CD4-positive, alpha-beta T cell treated with Interleukin-2 at 100 ng/mL for 4 hours (primary cell): ENCODE measurements around the gene AMPD1.
A peak's percentile ranks its signal among the peaks of the same experiment; 100 is the strongest.

ENCODE experiments used
- DNase-seq: peaks from one replicate; pipeline ENCODE4 v3.0.0-alpha.2; 2020; ENCODE audit warnings: low spot score

The AMPD1 gene

GRCh38 chr1:114695430-114696058 lies at the start of gene AMPD1:
TSS of gene AMPD1 (minus strand) at chr1:114695546. CDS start at chr1:114695471, 75 bp downstream.
- no peak for DNase-seq

DNA sequence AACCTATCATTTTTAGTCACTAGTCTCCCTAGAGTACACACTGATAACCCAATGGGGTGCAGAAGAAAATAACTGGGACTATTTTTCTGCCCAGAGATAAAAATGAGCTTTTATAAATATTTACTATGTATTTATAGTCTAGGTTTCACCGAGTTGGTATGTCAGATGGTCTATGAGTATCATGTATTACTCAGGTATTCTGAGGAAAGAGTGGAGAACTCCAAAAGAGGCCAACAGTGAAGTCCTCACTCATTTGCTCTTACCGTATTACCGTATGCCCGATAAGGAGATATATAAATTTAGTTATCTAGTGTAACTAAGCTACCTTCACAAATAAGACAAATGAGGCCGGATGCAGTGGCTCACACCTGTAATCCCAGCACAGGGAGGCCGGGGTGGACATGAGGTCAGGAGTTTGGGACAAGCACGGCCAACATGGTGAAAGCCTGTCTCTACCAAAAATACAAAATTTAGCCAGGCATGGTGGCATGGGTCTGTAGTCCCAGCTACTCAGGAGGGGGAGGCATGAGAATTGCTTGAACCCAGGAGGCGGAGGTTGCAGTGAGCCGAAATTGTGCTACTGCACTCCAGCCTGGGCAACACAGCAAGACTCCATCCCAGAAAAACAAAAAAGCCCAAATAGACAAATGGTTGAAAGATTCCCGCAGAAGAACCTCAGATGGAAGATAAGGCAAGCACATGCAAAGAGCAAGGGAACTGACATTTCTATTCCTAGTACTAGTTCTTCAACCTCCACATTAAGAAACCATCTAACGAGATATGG lies 46.8 kb upstream of the AMPD1 start:
- no peak for DNase-seq

- no peak for DNase-seq
These were observed 45.0 kb upstream of the AMPD1 start for GRCh38 chr1:114740331-114740730.

DNA sequence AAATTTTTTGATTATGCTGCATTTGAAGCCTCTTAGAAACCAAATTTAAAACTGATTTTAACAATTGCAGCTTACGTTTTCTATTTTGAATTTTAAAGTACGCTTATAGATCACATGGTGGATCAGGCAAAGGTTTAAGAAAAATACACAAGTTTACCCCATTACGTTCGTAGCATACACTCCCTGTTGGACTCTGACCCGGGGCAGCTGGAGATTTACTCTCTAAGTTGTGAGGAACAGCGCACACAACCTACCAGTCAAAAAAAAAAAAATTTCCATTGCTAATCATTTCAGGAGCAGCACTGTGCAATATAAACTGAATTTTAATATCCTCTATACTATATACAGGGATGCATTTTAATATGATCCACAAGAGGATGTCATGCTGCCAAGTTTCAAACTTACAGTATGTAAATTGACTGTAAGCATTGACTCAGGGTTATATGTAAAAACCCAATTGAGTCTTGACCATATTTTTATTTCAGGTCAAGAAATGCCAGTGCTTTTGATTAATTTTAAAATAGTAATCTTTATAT lies 42.0 kb upstream of the AMPD1 start:
- no peak for DNase-seq

GRCh38 chr1:114735479-114735878 lies 40.1 kb upstream of the AMPD1 start:
- DNase-seq, result no peak

DNA sequence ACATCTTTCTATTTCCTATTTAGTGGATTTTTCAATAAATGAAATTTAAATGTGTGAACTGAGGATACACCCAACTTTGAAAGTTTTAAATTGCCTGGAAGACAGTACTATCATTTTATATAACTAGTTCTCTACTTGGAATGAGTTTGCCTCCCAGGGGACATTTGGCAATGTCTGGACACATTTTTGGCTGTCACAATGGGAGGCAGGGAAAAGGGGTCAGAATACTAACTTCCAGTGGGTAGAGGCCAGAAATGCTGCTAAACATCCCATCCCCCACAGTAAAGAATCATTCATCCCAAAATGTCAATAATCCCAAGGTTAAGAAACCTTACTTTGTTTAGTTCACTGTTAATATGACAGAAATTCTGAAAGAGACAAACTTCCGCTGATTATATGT lies 34.4 kb upstream of the AMPD1 start:
- no peak for DNase-seq

DNA sequence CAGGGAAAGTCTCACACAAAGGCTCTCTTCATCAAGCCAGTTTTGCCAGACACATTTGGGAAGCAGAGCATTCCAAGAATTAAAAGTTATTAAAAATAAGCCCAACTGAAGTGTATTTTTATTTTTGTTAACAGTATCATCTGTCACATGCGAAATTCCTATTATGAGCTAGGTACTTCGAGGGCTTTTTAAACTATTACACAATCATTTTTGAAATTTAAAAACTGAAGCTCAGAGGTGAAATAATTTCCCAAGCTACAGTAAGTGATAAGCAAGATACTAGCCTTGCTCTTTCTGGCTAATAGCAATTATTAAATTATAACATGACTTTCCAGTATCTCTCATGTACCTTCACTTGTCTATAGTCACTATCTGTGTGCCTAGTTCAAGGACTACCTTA lies 33.2 kb upstream of the AMPD1 start:
- no peak for DNase-seq

GRCh38 chr1:114725230-114725629 lies 29.9 kb upstream of the AMPD1 start:
- DNase-seq, result no peak

DNA sequence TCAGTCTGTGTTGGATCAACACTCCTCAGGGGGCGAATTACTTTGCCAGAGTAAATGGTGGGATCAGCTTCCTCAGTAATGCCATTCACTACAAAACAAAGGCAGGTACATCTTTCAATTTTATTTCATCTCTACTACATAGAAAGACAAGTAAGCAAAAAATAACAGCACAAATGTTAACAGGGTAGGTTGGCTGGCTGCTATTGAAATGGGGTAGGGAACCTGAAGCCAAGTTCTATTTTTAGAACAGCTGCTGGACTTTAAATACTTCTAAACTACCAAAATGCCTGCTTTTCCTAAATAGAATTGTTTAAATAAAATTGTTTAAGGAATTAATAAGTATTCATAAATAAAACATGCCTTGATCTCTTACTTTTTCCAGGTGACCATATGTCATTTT lies 28.6 kb upstream of the AMPD1 start:
- DNase-seq, result no peak

DNA sequence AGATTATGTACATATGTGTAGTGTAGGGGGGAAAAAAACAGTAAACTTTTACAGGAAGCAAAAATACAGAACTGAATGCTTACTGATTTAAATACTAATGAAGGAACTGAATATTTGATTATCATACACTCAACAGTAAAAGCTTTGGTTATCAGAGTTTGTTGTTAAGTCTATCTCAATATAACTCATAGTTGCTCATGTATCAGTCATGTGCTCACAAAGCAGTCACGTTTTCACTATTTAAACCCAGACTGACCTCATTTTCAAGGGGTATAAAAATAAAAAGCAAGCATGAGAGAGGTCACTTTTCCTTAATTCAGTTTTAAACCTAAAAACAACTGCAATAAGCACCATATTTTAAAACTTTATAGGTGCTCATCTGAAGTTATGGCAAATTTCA lies 28.1 kb upstream of the AMPD1 start:
- no peak for DNase-seq

GRCh38 chr1:114720492-114720891 lies 25.1 kb upstream of the AMPD1 start:
- DNase-seq, result no peak

DNA sequence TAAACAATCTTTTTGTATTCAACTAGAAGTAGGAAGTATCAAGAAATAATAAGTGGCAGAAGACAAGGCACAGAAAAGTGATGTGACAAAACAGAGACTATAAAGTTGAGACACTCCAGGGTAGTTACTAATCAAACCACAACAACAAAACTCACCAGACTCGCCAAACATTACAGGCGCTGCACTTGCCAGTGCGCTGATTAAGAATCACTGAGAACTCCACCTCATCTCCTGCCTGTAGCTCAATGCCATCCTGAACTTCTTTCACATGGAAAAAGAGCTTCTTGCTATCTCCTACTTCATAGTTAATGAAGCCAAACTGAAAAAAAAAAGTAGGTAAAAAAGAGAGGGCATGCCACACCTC lies 24.1 kb upstream of the AMPD1 start:
- DNase-seq, result no peak

DNA sequence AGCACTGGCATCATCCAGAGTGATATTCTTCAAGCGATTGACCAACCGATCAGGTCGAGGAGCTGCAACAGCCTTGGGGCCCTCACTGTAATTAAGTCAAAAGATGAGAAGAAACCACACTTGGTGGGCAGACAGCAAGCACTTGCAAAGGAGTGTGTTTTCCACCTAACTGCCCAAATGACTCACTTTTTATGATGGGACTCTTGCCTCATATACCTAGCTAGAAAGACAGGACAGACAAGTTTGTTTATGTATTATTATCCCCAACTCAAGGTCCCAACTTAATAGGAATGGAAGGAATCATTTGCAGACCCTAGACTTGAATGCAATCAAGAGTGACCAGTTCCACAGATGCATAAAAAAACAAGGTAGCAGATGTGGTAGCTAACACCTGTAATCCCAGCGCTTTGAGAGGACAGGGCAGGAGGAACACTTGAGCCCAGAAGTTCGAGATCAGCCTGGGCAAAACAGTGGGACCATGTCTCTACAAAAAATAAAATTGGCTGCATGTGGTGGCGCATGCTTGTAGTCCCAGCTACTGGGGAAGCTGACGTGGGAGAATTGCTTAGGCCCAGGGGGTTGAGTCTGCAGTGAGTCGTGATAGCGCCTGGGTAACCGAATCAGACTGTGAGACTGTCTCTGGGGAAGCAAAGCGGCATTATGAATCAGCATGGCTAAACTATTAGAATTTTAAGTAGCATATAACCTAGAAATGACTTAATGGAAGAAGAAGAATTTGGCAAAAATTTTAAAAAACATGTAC lies 23.5 kb upstream of the AMPD1 start:
- DNase-seq, result no peak

DNA sequence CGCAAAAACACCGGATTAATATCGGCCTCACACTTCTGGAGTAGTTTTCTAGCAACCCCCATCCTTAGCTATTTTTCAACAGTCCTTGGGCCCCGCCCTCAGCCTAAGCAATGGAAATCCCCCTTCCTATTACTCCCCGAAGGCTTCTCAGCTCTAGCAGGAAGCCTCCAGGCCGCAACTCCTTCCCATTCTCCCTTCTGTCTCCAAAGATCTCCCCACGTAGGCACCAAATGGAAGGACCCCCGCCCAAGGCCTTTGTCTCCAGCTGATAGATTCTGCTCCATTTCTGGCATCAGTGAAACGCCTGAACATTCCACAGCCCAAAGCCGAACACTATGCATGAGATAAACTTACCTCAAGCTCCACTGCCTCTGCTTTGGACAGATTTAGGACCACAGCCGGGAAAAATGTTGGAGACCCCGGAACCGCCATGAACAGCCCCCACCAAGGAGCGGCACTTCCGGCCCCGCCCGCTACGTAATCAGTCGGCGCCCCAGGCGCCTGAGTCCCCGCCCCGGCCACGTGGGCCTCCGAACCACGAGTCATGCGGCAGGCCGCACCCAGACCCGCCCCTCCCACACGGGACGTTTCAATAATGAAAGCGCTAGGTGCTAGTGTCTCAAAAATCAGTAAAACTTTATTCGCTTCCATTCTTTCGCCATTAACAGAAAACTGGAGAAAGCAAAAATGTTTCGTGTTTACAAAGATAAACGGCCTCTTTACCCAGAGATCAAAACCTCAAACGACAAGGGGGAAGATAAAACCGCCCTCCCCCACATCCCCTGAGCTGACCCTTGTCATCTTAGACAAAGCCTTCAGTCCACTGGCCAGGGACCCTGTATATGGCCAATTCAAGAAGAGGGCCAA lies 21.2 kb upstream of the AMPD1 start, which contains the start of gene NRAS:
TSS of gene NRAS (minus strand) at position 468 of the 867 bp plus-strand sequence. CDS start 611 bp downstream, outside the sequence.
- DNase-seq, result peak; percentile 94

DNA sequence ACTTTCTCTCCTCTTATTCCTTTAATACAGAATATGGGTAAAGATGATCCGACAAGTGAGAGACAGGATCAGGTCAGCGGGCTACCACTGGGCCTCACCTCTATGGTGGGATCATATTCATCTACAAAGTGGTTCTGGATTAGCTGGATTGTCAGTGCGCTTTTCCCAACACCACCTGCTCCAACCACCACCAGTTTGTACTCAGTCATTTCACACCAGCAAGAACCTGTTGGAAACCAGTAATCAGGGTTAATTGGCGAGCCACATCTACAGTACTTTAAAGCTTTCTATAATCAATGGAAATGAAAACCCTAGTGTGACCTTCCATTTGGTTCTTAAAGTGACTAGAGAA lies 20.6 kb upstream of the AMPD1 start:
- DNase-seq, result no peak

GRCh38 chr1:114712977-114713376 lies 17.6 kb upstream of the AMPD1 start:
- DNase-seq, result no peak

DNA sequence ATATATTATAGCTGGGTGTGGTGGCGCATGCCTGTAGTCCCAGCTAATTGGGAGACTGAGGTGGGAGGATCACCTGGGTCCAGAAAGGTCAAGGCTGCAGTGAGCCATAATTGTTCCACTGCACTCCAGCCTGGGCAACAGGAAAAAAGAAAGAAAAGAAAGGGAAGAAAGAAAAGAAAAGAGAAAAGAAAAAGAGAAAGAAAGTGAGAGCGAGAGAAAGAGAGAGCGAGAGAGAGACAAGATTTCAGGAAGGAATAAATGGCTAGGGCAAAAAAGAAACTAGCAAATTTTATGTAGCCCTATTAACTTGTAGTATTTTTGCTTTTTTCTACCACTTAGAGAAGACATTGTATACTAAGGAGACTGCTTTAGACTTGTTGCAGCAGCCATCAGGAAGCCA lies 15.0 kb upstream of the AMPD1 start:
- DNase-seq, result no peak

DNA sequence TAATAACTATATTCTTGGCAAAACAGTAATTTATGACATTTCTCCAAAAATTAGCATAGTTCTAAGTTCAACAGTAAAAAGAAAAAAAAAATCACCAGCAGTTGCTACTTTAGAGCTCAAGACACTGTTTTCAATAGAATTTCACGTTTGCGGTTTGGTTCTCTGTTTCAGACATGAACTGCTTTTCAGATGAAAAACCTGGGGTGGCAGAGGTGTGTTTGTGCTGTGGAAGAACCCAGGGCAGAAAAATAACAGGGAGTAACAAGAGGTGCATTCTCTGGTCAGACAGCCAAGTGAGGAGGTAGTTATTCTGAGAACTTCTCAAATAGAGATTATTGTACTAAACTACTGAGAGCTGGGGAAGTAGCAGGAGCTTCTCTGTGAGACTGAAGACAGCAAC lies 12.3 kb upstream of the AMPD1 start:
- DNase-seq, result no peak

GRCh38 chr1:114703242-114703641 lies 7.9 kb upstream of the AMPD1 start:
- no peak for DNase-seq

GRCh38 chr1:114702737-114703136 lies 7.4 kb upstream of the AMPD1 start:
- DNase-seq, result no peak

- no peak for DNase-seq
These were observed 6.6 kb upstream of the AMPD1 start for GRCh38 chr1:114701931-114702330.

- DNase-seq, result no peak
These were observed 4.8 kb upstream of the AMPD1 start for GRCh38 chr1:114700036-114700600.
